Measurements from ENCODE around the gene METTL24. TPM values are rescaled to one million over a fixed set of nuclear protein-coding genes. Genes with fewer than 3 reads are reported as not detected.

METTL24 gene
- total and polyA plus RNA-seq, 2 of the 8 experiments (the other 6 are each of a cell fraction or from before 2014, with no cell fraction given): 0.30 to 0.39 TPM

- Histone ChIP-seq H4K20me1 (replicated peaks in 1 of 2; ENCODE audit: control insufficient read depth in 1 of 2, insufficient read depth in 2 of 2, low read length in 2 of 2) (no peaks in the 10 kb centered on the region), H3K27ac (ENCODE audit: low read depth, low read length) (peak overlapping the region; percentile 41; the same call in 1 of the 2 replicates), H2BK120ac (replicated peaks; ENCODE audit: low read depth, low read length) (no peak overlapping the region), H3K4me1 (replicated peaks in 1 of 4; ENCODE audit: control insufficient read depth in 3 of 4, insufficient read depth in 4 of 4, low read length in 3 of 4) (peaks cover 0 to 5% (median 3%) of the 10 kb centered on the region in 4 experiments; a peak in 3 of 7 replicates), H2BK15ac (ENCODE audit: low read length) (no peak overlapping the region), H2AK5ac (ENCODE audit: low read depth, low read length) (no peak overlapping the region), H4K5ac (ENCODE audit: insufficient read length, low read depth, low read length) (no peak overlapping the region), H2BK5ac (ENCODE audit: low read depth, low read length) (peak overlapping the region; percentile 74; the same call in 1 of the 2 replicates), H3K4me3 (ENCODE audit: extremely low read depth in 1 of 4, insufficient read depth in 2 of 4, low read depth in 3 of 4, low read length in 4 of 4) (peak overlapping the region in 1 of 4 experiments; percentile 38; a peak in 1 of 8 replicates), H3K9ac (replicated peaks in 1 of 4; ENCODE audit: extremely low read depth in 1 of 4, low read depth in 3 of 4, low read length in 3 of 4) (no peak overlapping the region), H2BK12ac (ENCODE audit: low read depth, low read length) (no peak overlapping the region; the same call in 1 of the 2 replicates), H2BK20ac (ENCODE audit: low read length) (0 out of 2 replicates have a peak overlapping the region, but pooled peaks have one; percentile 7), H3K14ac (ENCODE audit: insufficient read length) (no peak overlapping the region), H3K79me1 (ENCODE audit: low read depth, low read length) (no peaks in the 10 kb centered on the region), H3K79me2 (ENCODE audit: control insufficient read depth in 1 of 2, insufficient read depth in 2 of 2, low read length in 2 of 2) (no peaks in the 10 kb centered on the region), H3K56ac (replicated peaks; ENCODE audit: insufficient read length, low read depth, low read length) (no peak overlapping the region), H3K18ac (ENCODE audit: extremely low read depth, low read length) (no peak overlapping the region), H3K36me3 (ENCODE audit: control insufficient read depth in 2 of 4, insufficient read depth in 4 of 4, low read length in 3 of 4) (no peaks in the 10 kb centered on the region), H3K4ac (replicated peaks; ENCODE audit: insufficient read length, low read depth, low read length) (no peak overlapping the region), H2AFZ (ENCODE audit: low read length) (peak overlapping the region; percentile 30; the same call in 1 of the 2 replicates), H3K23me2 (ENCODE audit: low read depth, low read length) (no peaks in the 10 kb centered on the region), H3K4me2 (ENCODE audit: insufficient read depth in 1 of 2, low read depth in 2 of 2, low read length in 2 of 2) (peak overlapping the region; percentile 14 to 15; a peak in 1 of 4 replicates), H4K8ac (ENCODE audit: extremely low read depth, insufficient read depth, low read length) (no peak overlapping the region), H3K23ac (ENCODE audit: insufficient read length) (no peak overlapping the region), H3K27me3 (replicated peaks in 1 of 4; ENCODE audit: control insufficient read depth in 3 of 4, extremely low read depth in 1 of 4, insufficient read depth in 3 of 4, low read length in 3 of 4) (peaks cover 0 to 1% (median 0%) of the 10 kb centered on the region in 4 experiments; a peak in 1 of 7 replicates), H4K91ac (replicated peaks; ENCODE audit: insufficient read length, low read length) (no peak overlapping the region), H3K9me3 (ENCODE audit: insufficient read depth in 2 of 2, low read depth in 1 of 2, low read length in 1 of 2) (no peaks in the 10 kb centered on the region)
- 77% methylated on average over 2 of the region's 2 CpGs; no CpG with 5 or more reads in 1 of the 2 experiments for WGBS, 2 experiments (ENCODE audit: extremely low coverage in 1 of 2, insufficient coverage in 1 of 2, insufficient read length in 1 of 2, insufficient replicate concordance in 2 of 2, low coverage in 1 of 2, low lambda C conversion rate in 2 of 2, missing lambda C conversion rate in 1 of 2)
- POLR2A ChIA-PET (ENCODE audit: partially characterized antibody): interaction anchor here (0.7 to 1.1 kb wide), 3 partner anchors 14 to 28 kb away, joined by 3 to 4 read pairs (median 4); no protein-coding TSS in a partner anchor
- FAIRE-seq (no peak), DNase-seq (ENCODE audit: low read depth in 1 of 2, low spot score in 2 of 2) (no peak)
- TF ChIP-seq POLR2AphosphoS5 (IDR thresholded peaks at IDR 0.05; ENCODE audit: low read depth, low read length): no peak
- no peak for TF ChIP-seq GTF2F1 (IDR thresholded peaks at IDR 0.05; ENCODE audit: borderline replicate concordance, low read depth, low read length)
- TF ChIP-seq MAX (IDR thresholded peaks at IDR 0.05): no peak
- TF ChIP-seq CHD2 (IDR thresholded peaks at IDR 0.05; ENCODE audit: low read length): no peak
- no peak for TF ChIP-seq RXRA (IDR thresholded peaks at IDR 0.05; ENCODE audit: insufficient read depth, low read depth, low read length)
- no peak for TF ChIP-seq HDAC6 (IDR thresholded peaks at IDR 0.05; ENCODE audit: low read depth, low read length)
- no peak for TF ChIP-seq SRF (IDR thresholded peaks at IDR 0.05; ENCODE audit: low read depth, low read length)
- no peak for TF ChIP-seq TAF7 (optimal IDR thresholded peaks at IDR 0.05; ENCODE audit: borderline replicate concordance, low read depth, low read length)
- CTCF ChIA-PET (ENCODE audit: partially characterized antibody): interaction anchor here (1.5 kb wide), 1 partner anchor 122 kb away, joined by 5 read pairs; no protein-coding TSS in a partner anchor
Measured at GRCh38 chr6:110269623-110270022, 88.5 kb downstream of the METTL24 start.
